Natural killer cell treated with Interleukin-12 subunit alpha and Interleukin-12 subunit beta and Interleukin-15 and Interleukin-18, amount 100 ng/mL, for 72 hours (primary cell): ENCODE measurements around the gene CNOT2. TPM values are rescaled to one million over a fixed set of nuclear protein-coding genes. Genes with fewer than 3 reads are reported as not detected.

ENCODE experiments used
- ATAC-seq, 2 donors: fragments of 150-1000 bp; cut with Tn5 transposase in 1 of 2; sonication (Bioruptor Pico), chemical (Tn5 transposase) in 1 of 2; 2 replicates each; pipeline ENCODE4 v1.10.0; 2021
- DNase-seq: peaks from one replicate; pipeline ENCODE4 v3.0.0; 2022; ENCODE audit warnings: low spot score
- H3K27ac Mint-ChIP-seq, 2 donors: 1 replicate in 1 of 2; 2 replicates in 1 of 2; pipeline ENCODE4 v1.8.0; 2022; ENCODE audit warnings: mixed read lengths in 2 of 2, mild to moderate bottlenecking in 1 of 2, moderate library complexity in 1 of 2
- H3K27me3 Mint-ChIP-seq, 2 donors: 1 replicate in 1 of 2; 2 replicates in 1 of 2; pipeline ENCODE4 v1.8.0; 2022; ENCODE audit warnings: mixed read lengths in 2 of 2
- H3K36me3 Mint-ChIP-seq: one replicate; pipeline ENCODE4 v1.8.0; 2022; ENCODE audit warnings: mixed read lengths
- H3K4me1 Mint-ChIP-seq, 2 donors: 1 replicate in 1 of 2; 2 replicates in 1 of 2; pipeline ENCODE4 v1.8.0; 2022; ENCODE audit warnings: low read depth in 2 of 2, mixed read lengths in 2 of 2, mild to moderate bottlenecking in 1 of 2
- H3K4me3 Mint-ChIP-seq: one replicate; pipeline ENCODE4 v1.8.0; 2022; ENCODE audit warnings: mixed read lengths
- H3K9me3 Mint-ChIP-seq: 2 replicates; pipeline ENCODE4 v1.8.0; 2022; ENCODE audit warnings: mixed read lengths
- total RNA-seq, 2 donors: library from RNA; stranded (reverse); gene quantifications; one replicate each; pipeline ENCODE4 v1.2.3, GENCODE V29; 2022

The CNOT2 gene
- total RNA-seq, 2 donors from 2014 or later, result 74.1 to 82.9 TPM

DNA sequence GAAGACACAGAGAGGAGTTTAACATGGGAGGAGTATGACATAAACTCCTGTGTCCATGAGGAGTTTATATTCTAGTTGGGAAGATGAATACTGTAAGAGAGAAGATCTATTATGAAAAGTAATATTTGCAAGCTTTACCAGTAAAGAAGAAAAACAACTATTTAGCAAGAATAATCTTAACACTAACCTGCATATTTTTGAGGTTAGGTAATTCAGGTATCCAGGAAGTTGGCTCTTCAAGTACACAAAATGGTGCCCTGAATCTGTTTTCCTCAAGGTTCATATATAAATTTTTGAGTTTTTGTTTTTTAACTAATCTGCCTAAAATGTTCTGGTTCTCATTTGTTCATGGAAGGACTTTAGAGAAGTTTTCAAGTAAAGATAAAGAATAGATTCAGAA, 89.0 kb downstream of the CNOT2 start:
- H3K27me3 Mint-ChIP-seq, result no peaks in the 10 kb centered on the region
- no peaks in the 10 kb centered on the region for H3K9me3 Mint-ChIP-seq
- H3K4me3 Mint-ChIP-seq, result no peak overlapping the region
- DNase-seq (no peak), ATAC-seq (no peak)
- H3K36me3 Mint-ChIP-seq, result peaks cover under 1% of the 10 kb centered on the region
- H3K4me1 Mint-ChIP-seq, result peaks cover 5 to 8% of the 10 kb centered on the region in 2 donors
- no peak overlapping the region for H3K27ac Mint-ChIP-seq

GRCh38 chr12:70334742-70335141, 91.5 kb downstream of the CNOT2 start:
- ATAC-seq (no peak), DNase-seq (no peak)
- Mint-ChIP-seq H3K4me3 (no peak overlapping the region), H3K4me1 (peaks cover 0 to 5% of the 10 kb centered on the region in 2 donors), H3K9me3 (no peaks in the 10 kb centered on the region), H3K27ac (no peak overlapping the region), H3K36me3 (peaks cover 11% of the 10 kb centered on the region), H3K27me3 (no peaks in the 10 kb centered on the region)

GRCh38 chr12:70338531-70338930, 95.3 kb downstream of the CNOT2 start:
- peaks cover 4 to 16% of the 10 kb centered on the region in 2 donors for H3K4me1 Mint-ChIP-seq
- no peaks in the 10 kb centered on the region for H3K27me3 Mint-ChIP-seq
- ATAC-seq (no peak), DNase-seq (no peak)
- H3K9me3 Mint-ChIP-seq, result no peaks in the 10 kb centered on the region
- peaks cover 28% of the 10 kb centered on the region for H3K36me3 Mint-ChIP-seq
- H3K27ac Mint-ChIP-seq, result no peak overlapping the region
- no peak overlapping the region for H3K4me3 Mint-ChIP-seq

- Mint-ChIP-seq H3K4me1 (no peaks in the 10 kb centered on the region), H3K4me3 (no peak overlapping the region), H3K27ac (no peak overlapping the region), H3K36me3 (no peaks in the 10 kb centered on the region), H3K27me3 (no peaks in the 10 kb centered on the region), H3K9me3 (no peaks in the 10 kb centered on the region)
- DNase-seq, result no peak
- ATAC-seq, result no peak
Observed at GRCh38 chr12:70351076-70351475, 107.8 kb downstream of the CNOT2 start.

GRCh38 chr12:70353780-70354660, 110.8 kb downstream of the CNOT2 start:
- Mint-ChIP-seq H3K4me3 (no peak overlapping the region), H3K27me3 (no peaks in the 10 kb centered on the region), H3K9me3 (no peaks in the 10 kb centered on the region), H3K36me3 (no peaks in the 10 kb centered on the region), H3K27ac (no peak overlapping the region), H3K4me1 (no peaks in the 10 kb centered on the region)
- DNase-seq (no peak), ATAC-seq (no peak)

DNA sequence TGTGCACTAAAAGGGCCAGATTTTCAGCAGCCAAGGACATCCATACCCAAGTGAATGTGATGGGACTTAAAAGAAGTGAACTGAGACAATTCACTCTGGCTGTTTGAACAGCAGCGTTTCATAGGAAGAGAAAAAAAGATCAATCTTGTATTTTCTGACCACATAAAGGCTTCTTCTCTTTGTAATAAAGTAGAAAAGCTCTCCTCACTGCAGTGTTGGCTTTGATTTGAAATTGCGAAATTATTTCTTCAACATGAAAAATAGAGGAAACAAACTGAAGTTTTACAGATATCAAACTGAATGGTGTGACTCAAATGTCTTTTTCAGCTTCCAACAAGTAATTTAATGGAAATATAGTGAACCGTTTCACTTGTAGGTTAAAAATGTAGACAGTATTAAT, 111.6 kb downstream of the CNOT2 start:
- no peak for DNase-seq
- Mint-ChIP-seq H3K4me3 (no peak overlapping the region), H3K9me3 (no peaks in the 10 kb centered on the region), H3K36me3 (no peaks in the 10 kb centered on the region), H3K27me3 (no peaks in the 10 kb centered on the region), H3K4me1 (no peaks in the 10 kb centered on the region), H3K27ac (no peak overlapping the region)
- ATAC-seq, result no peak

GRCh38 chr12:70355972-70356371, 112.7 kb downstream of the CNOT2 start:
- Mint-ChIP-seq H3K36me3 (no peaks in the 10 kb centered on the region), H3K9me3 (no peaks in the 10 kb centered on the region), H3K4me1 (no peaks in the 10 kb centered on the region), H3K4me3 (no peak overlapping the region), H3K27ac (no peak overlapping the region), H3K27me3 (no peaks in the 10 kb centered on the region)
- ATAC-seq (no peak), DNase-seq (no peak)

DNA sequence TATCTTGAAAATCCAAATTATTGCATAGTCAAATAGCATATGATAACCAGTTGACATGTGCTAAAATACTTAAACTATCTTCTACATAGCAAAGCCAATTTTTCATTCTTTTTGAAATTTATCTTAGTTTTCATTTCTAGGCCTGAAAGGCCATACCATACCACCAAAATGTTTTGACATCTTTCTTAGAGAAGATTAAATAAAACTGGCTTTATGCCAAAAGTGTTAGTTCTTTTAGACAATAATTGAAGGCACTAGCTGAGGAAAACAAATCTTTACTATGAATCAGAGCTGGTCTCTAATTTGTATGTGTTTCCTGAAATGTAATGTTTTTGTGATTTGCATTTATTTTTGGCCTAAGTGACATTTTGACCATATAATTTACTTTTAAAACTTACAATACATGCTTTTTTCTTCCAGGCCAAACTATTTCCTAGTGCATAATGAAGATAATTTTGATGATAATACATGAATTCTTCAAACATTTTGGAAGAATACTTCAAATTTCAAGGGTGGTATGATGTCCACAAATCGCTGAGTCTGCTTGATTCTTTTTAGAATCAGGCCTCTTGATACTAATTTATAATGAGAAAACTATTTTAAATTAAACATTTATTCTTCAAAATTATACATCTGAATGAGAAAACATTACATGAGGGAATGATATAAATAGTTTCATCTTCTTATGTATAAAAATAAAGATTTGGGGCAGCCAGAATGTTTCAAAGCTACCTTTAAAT, 116.4 kb downstream of the CNOT2 start:
- Mint-ChIP-seq H3K9me3 (no peaks in the 10 kb centered on the region), H3K27ac (no peak overlapping the region), H3K27me3 (peaks cover under 1 to 7% of the 10 kb centered on the region in 2 donors), H3K4me3 (no peak overlapping the region), H3K36me3 (no peaks in the 10 kb centered on the region), H3K4me1 (no peaks in the 10 kb centered on the region)
- ATAC-seq (no peak), DNase-seq (no peak)

- Mint-ChIP-seq H3K4me3 (no peak overlapping the region), H3K27me3 (peaks cover 5 to 13% of the 10 kb centered on the region in 2 donors), H3K27ac (no peak overlapping the region), H3K4me1 (peaks cover 3% of the 10 kb centered on the region in 2 donors), H3K36me3 (no peaks in the 10 kb centered on the region), H3K9me3 (no peaks in the 10 kb centered on the region)
- DNase-seq (no peak), ATAC-seq (no peak)
Observed at GRCh38 chr12:70360218-70360617, 117.0 kb downstream of the CNOT2 start.

GRCh38 chr12:70364695-70365397, 121.6 kb downstream of the CNOT2 start:
- peaks cover 3 to 14% of the 10 kb centered on the region in 2 donors for H3K4me1 Mint-ChIP-seq
- peak overlapping the region; percentile 48 for H3K4me3 Mint-ChIP-seq
- ATAC-seq, result no peak
- no peaks in the 10 kb centered on the region for H3K36me3 Mint-ChIP-seq
- peaks cover 8 to 28% of the 10 kb centered on the region in 2 donors for H3K27me3 Mint-ChIP-seq
- H3K27ac Mint-ChIP-seq, result no peak overlapping the region
- DNase-seq, result no peak
- H3K9me3 Mint-ChIP-seq, result no peaks in the 10 kb centered on the region

DNA sequence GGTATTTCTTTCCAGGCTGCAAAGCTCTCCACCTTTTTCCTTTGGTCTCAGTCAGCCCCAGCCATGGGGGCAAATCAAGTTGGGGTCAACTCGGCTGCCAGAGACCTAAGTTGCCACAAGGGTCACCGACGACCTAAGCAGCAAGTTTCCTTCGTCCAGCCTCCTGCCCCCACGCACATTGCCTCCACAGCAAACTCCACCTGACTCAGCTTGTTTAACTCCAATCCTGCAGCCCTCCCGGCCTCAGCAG, 122.1 kb downstream of the CNOT2 start:
- ATAC-seq (no peak), DNase-seq (no peak)
- Mint-ChIP-seq H3K27me3 (peaks cover 8 to 28% of the 10 kb centered on the region in 2 donors), H3K36me3 (no peaks in the 10 kb centered on the region), H3K27ac (no peak overlapping the region), H3K9me3 (no peaks in the 10 kb centered on the region), H3K4me3 (peak overlapping the region; percentile 48), H3K4me1 (peaks cover 3 to 14% of the 10 kb centered on the region in 2 donors)

GRCh38 chr12:70365648-70366518, 122.7 kb downstream of the CNOT2 start, which contains the start of gene KCNMB4:
Gene KCNMB4, plus strand, starts transcription at chr12:70366290. Its CDS starts 445 bp downstream, at chr12:70366735.
- peaks cover 3 to 14% of the 10 kb centered on the region in 2 donors for H3K4me1 Mint-ChIP-seq
- DNase-seq, result peak; percentile 88
- peak within 1 kb of the TSS; percentile 91 for H3K4me3 Mint-ChIP-seq
- H3K9me3 Mint-ChIP-seq, result no peaks in the 10 kb centered on the region
- H3K27ac Mint-ChIP-seq, result no peak within 1 kb of the TSS
- H3K27me3 Mint-ChIP-seq, result peaks cover 8 to 28% of the 10 kb centered on the region in 2 donors
- ATAC-seq, result peak; percentile 94 to 97
- no peaks in the 10 kb centered on the region for H3K36me3 Mint-ChIP-seq

DNA sequence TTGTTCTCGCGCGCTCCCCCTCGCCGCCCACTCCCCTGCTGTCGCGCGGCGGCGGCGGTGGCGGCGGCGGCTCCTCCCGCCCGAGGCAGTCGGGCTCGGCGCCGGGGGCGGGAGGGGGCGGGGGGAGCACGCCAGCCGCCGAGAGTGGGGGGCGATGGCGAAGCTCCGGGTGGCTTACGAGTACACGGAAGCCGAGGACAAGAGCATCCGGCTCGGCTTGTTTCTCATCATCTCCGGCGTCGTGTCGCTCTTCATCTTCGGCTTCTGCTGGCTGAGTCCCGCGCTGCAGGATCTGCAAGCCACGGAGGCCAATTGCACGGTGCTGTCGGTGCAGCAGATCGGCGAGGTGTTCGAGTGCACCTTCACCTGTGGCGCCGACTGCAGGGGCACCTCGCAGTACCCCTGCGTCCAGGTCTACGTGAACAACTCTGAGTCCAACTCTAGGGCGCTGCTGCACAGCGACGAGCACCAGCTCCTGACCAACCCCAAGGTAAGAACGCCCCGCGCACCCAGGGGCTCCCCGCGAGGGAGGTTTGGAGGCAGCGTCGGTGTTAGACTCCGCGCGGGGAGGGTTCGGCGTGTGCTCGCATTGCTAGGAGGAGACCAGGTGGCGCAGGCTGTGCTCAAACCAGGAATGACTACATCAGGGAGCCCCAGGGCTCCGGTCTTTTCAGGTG, 123.5 kb downstream of the CNOT2 start:
- Mint-ChIP-seq H3K36me3 (no peaks in the 10 kb centered on the region), H3K27ac (no peak overlapping the region), H3K4me1 (peaks cover 3 to 14% of the 10 kb centered on the region in 2 donors), H3K4me3 (peak overlapping the region; percentile 91), H3K9me3 (no peaks in the 10 kb centered on the region), H3K27me3 (peaks cover 10 to 32% of the 10 kb centered on the region in 2 donors)
- ATAC-seq (peak; percentile 59 to 69), DNase-seq (peak; percentile 65)
